Breast epithelium (tissue), 3 donors: ENCODE data around the gene AGA.

Experiments
- CTCF ChIP-seq, 3 donors: fragments of 450-650 bp; IDR thresholded peaks; one replicate each; pipeline ENCODE4 v1.5.1; 2016 to 2017; ENCODE audit warnings: antibody characterized with exemption in 3 of 3, mild to moderate bottlenecking in 3 of 3, moderate library complexity in 3 of 3
- POLR2A ChIP-seq: fragments of 450-650 bp; IDR thresholded peaks from one replicate; pipeline ENCODE4 v1.6.1; 2016; ENCODE audit warnings: antibody characterized with exemption, mild to moderate bottlenecking, moderate library complexity

DNA sequence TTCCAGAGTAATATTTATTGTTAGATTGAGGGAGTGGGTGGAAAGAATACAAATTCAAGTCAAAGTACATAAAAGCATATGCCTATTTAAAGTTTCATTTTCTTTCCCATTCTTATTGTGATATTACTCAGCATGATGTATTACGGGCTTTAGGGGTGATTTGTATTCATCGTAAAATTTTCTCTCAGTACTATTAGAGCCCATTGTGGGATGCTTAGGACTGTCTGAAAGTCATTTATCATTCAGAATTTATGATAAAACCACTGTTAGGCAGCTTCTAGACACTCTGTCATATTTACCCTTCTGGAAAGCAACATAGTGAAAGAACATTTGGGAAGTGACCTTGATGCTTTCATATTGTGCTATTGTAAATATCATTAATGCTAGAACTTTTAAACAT lies 45.9 kb downstream of the AGA start:
- TF ChIP-seq POLR2A (no peak), CTCF (IDR thresholded peaks at IDR 0.05) (no peak)
